ENCODE data around the gene TMEM98. TPM values are rescaled to one million over a fixed set of nuclear protein-coding genes. Genes with fewer than 3 reads are reported as not detected.
"Not testable (repeated sequence)": the region's sequence is repeated elsewhere in the genome, so short reads cannot be mapped to it uniquely, and the experiment has no call there.

TMEM98 gene
- total and polyA plus RNA-seq, 9 donors: 112 to 399 (median 157) TPM

GRCh38 chr17:32949181-32949580 lies 21.2 kb downstream of the TMEM98 start:
- intact Hi-C loops (cut with DNase I): loop anchor here in 1 of 4 donors (5.0 kb wide), 1 partner anchor 82 kb away; no protein-coding TSS in a partner anchor
- no peak for DNase-seq
- 58 to 76% (median 65%) methylated on average over 7 of the region's 7 CpGs for WGBS, 3 donors
- H3K27ac ChIP-seq: no peak overlapping the region
- H3K27me3 ChIP-seq: no peaks in the 10 kb centered on the region
- no peaks in the 10 kb centered on the region for H3K9me3 ChIP-seq
- H3K4me1 ChIP-seq (ENCODE audit: insufficient read depth): peaks cover 3% of the 10 kb centered on the region
- no peaks in the 10 kb centered on the region for H3K36me3 ChIP-seq
- TF ChIP-seq EP300 (IDR thresholded peaks at IDR 0.05) (no peak), POLR2A (IDR thresholded peaks at IDR 0.05) (no peak), CTCF (IDR thresholded peaks at IDR 0.05) (no peak)
- H3K4me3 ChIP-seq: no peak overlapping the region

GRCh38 chr17:32952491-32952890 lies 24.5 kb downstream of the TMEM98 start:
- H3K9me3 ChIP-seq; H3K4me3 ChIP-seq; intact Hi-C loops (cut with DNase I); H3K27me3 ChIP-seq; DNase-seq; H3K27ac ChIP-seq; H3K4me1 ChIP-seq (ENCODE audit: insufficient read depth); H3K36me3 ChIP-seq: not testable (repeated sequence)
- WGBS, 3 donors: 52 to 82% (median 68%) methylated on average over 1 of the region's 1 CpG

- no peak for DNase-seq
- Histone ChIP-seq H3K4me3 (no peak overlapping the region), H3K9me3 (no peaks in the 10 kb centered on the region), H3K4me1 (ENCODE audit: insufficient read depth) (no peaks in the 10 kb centered on the region), H3K27ac (no peak overlapping the region), H3K36me3 (no peaks in the 10 kb centered on the region), H3K27me3 (no peaks in the 10 kb centered on the region)
- TF ChIP-seq CTCF (IDR thresholded peaks at IDR 0.05) (no peak), POLR2A (IDR thresholded peaks at IDR 0.05) (no peak), EP300 (IDR thresholded peaks at IDR 0.05) (no peak)
- intact Hi-C loops (cut with DNase I): no loop called here
Measured at GRCh38 chr17:32953045-32953444, 25.1 kb downstream of the TMEM98 start.

GRCh38 chr17:32953857-32954256 lies 25.9 kb downstream of the TMEM98 start:
- no peaks in the 10 kb centered on the region for H3K9me3 ChIP-seq
- 93 to 96% (median 94%) methylated on average over 2 of the region's 2 CpGs for WGBS, 3 donors
- H3K27ac ChIP-seq: no peak overlapping the region
- H3K27me3 ChIP-seq: no peaks in the 10 kb centered on the region
- intact Hi-C loops (cut with DNase I): no loop called here
- H3K4me3 ChIP-seq: no peak overlapping the region
- DNase-seq: no peak
- no peaks in the 10 kb centered on the region for H3K36me3 ChIP-seq
- H3K4me1 ChIP-seq (ENCODE audit: insufficient read depth): no peaks in the 10 kb centered on the region
- TF ChIP-seq CTCF (IDR thresholded peaks at IDR 0.05) (no peak), POLR2A (IDR thresholded peaks at IDR 0.05) (no peak), EP300 (IDR thresholded peaks at IDR 0.05) (no peak)

- Histone ChIP-seq H3K27ac (no peak overlapping the region), H3K36me3 (no peaks in the 10 kb centered on the region), H3K27me3 (no peaks in the 10 kb centered on the region), H3K4me3 (no peak overlapping the region), H3K4me1 (ENCODE audit: insufficient read depth) (no peaks in the 10 kb centered on the region), H3K9me3 (no peaks in the 10 kb centered on the region)
- 51 to 70% (median 51%) methylated on average over 8 of the region's 8 CpGs for WGBS, 3 donors
- no peak for DNase-seq
- intact Hi-C loops (cut with DNase I): no loop called here
- TF ChIP-seq POLR2A (IDR thresholded peaks at IDR 0.05) (no peak), CTCF (IDR thresholded peaks at IDR 0.05) (no peak), EP300 (IDR thresholded peaks at IDR 0.05) (no peak)
Measured at GRCh38 chr17:32954477-32954876, 26.5 kb downstream of the TMEM98 start.

Measured in ovary (tissue), 9 donors.